HEK293 (cell line): Measurements from ENCODE around the gene PIP5K1C.
A peak's percentile ranks its signal among the peaks of the same experiment; 100 is the strongest.
"Not testable (repeated sequence)": the region's sequence is repeated elsewhere in the genome, so short reads cannot be mapped to it uniquely, and the experiment has no call there.

Experiments
- CTCF ChIA-PET: fragments of 350-600 bp; formaldehyde crosslinking; extraction: SDS; loops from one replicate; lab custom pipeline; 2021; ENCODE audit warnings: antibody characterized with exemption; lab: Yijun Ruan, JAX
- POLR2A ChIA-PET: fragments of 300-600 bp; formaldehyde crosslinking; extraction: SDS; loops from one replicate; lab custom pipeline; 2020; ENCODE audit warnings: antibody characterized with exemption, inconsistent platforms; lab: Yijun Ruan, JAX
- H3K27ac ChIP-seq: fragments of 200-500 bp; sonication (Bioruptor generic); 2 replicates; pipeline ENCODE4 v1.5.1; 2014; ENCODE audit warnings: low read depth, low read length, control low read depth, inconsistent platforms; ENCODE audit errors: extremely low read depth
- H3K36me3 ChIP-seq, 2 experiments: fragments of 200-500 bp in 1 of 2; sonication (Bioruptor generic) in 1 of 2; 1 replicate in 1 of 2; 2 replicates in 1 of 2; pipeline ENCODE4 v1.5.1; 2014 to 2017; ENCODE audit warnings: inconsistent platforms in 2 of 2, low read length in 2 of 2; ENCODE audit not compliant: control insufficient read depth in 2 of 2, insufficient read depth in 1 of 2
- H3K4me1 ChIP-seq: fragments of 200-500 bp; sonication (Bioruptor generic); 2 replicates; pipeline ENCODE4 v1.5.1; 2014; ENCODE audit warnings: mild to moderate bottlenecking, low read length, inconsistent platforms; ENCODE audit not compliant: control insufficient read depth, insufficient read depth
- H3K4me3 ChIP-seq: 2 replicates; pipeline ENCODE4 v1.5.1; 2011; ENCODE audit warnings: low read depth, mild to moderate bottlenecking, control low read depth, low read length, moderate library complexity
- H3K9me3 ChIP-seq: fragments of 200-500 bp; sonication (Bioruptor generic); 2 replicates; pipeline ENCODE4 v1.5.1; 2014; ENCODE audit warnings: low read depth, low read length, inconsistent platforms; ENCODE audit not compliant: control insufficient read depth, insufficient read depth
- SCRT2 ChIP-seq: fragments of 450-650 bp; formaldehyde crosslinking; IDR thresholded peaks from 2 replicates; pipeline ENCODE4 v1.5.1; 2016; ENCODE audit warnings: missing biosample characterization, missing genetic modification characterization
- ZBTB7A ChIP-seq: fragments of 450-650 bp; formaldehyde crosslinking; IDR thresholded peaks from 2 replicates; pipeline ENCODE4 v1.5.1; 2016; ENCODE audit warnings: low read depth, missing biosample characterization, missing genetic modification characterization
- ZNF138 ChIP-seq: fragments of 450-650 bp; formaldehyde crosslinking; IDR thresholded peaks from 2 replicates; pipeline ENCODE4 v1.5.1; 2016; ENCODE audit warnings: missing biosample characterization, missing genetic modification characterization, borderline replicate concordance
- ZNF157 ChIP-seq: fragments of 450-650 bp; formaldehyde crosslinking; IDR thresholded peaks from 2 replicates; pipeline ENCODE4 v1.5.1; 2016; ENCODE audit warnings: missing biosample characterization, missing genetic modification characterization
- ZNF24 ChIP-seq: fragments of 450-650 bp; formaldehyde crosslinking; IDR thresholded peaks from 2 replicates; pipeline ENCODE4 v1.5.1; 2016; ENCODE audit warnings: missing biosample characterization, missing genetic modification characterization
- ZNF266 ChIP-seq: fragments of 450-650 bp; formaldehyde crosslinking; IDR thresholded peaks from 2 replicates; pipeline ENCODE4 v1.5.1; 2016; ENCODE audit warnings: missing biosample characterization, missing genetic modification characterization, low read depth
- ZNF366 ChIP-seq: fragments of 450-650 bp; formaldehyde crosslinking; conservative IDR thresholded peaks from 2 replicates; pipeline ENCODE4 v1.5.1; 2016; ENCODE audit warnings: missing biosample characterization, missing genetic modification characterization
- ZNF501 ChIP-seq: fragments of 450-650 bp; formaldehyde crosslinking; IDR thresholded peaks from 2 replicates; pipeline ENCODE4 v1.5.1; 2016; ENCODE audit warnings: missing biosample characterization, missing genetic modification characterization
- ZNF560 ChIP-seq: fragments of 450-650 bp; formaldehyde crosslinking; IDR thresholded peaks from 2 replicates; pipeline ENCODE4 v1.5.1; 2017; ENCODE audit warnings: missing biosample characterization, missing genetic modification characterization, borderline replicate concordance
- ZNF571 ChIP-seq: fragments of 450-650 bp; formaldehyde crosslinking; IDR thresholded peaks from 2 replicates; pipeline ENCODE4 v1.5.0; 2017; ENCODE audit warnings: missing biosample characterization, missing genetic modification characterization
- ZNF677 ChIP-seq: fragments of 450-650 bp; IDR thresholded peaks from 2 replicates; pipeline ENCODE4 v1.5.0; 2018; ENCODE audit warnings: missing biosample characterization, mild to moderate bottlenecking, missing genetic modification characterization, moderate library complexity
- ZNF768 ChIP-seq: fragments of 450-650 bp; formaldehyde crosslinking; IDR thresholded peaks from 2 replicates; pipeline ENCODE4 v1.5.1; 2018; ENCODE audit warnings: missing biosample characterization, mild to moderate bottlenecking, missing genetic modification characterization
- ZNF776 ChIP-seq: fragments of 450-650 bp; formaldehyde crosslinking; IDR thresholded peaks from 2 replicates; pipeline ENCODE4 v1.5.0; 2017; ENCODE audit warnings: missing biosample characterization, missing genetic modification characterization, borderline replicate concordance
- ZNF830 ChIP-seq: fragments of 450-650 bp; IDR thresholded peaks from 2 replicates; pipeline ENCODE4 v1.5.0; 2018; ENCODE audit warnings: missing biosample characterization, missing genetic modification characterization, low read depth, mild to moderate bottlenecking, moderate library complexity
- ZSCAN16 ChIP-seq: fragments of 450-650 bp; formaldehyde crosslinking; IDR thresholded peaks from 2 replicates; pipeline ENCODE4 v1.5.1; 2016; ENCODE audit warnings: missing biosample characterization, missing genetic modification characterization
- ZXDB ChIP-seq: fragments of 450-650 bp; formaldehyde crosslinking; IDR thresholded peaks from 2 replicates; pipeline ENCODE4 v1.5.1; 2016; ENCODE audit warnings: missing biosample characterization, missing genetic modification characterization
- TF ChIP-seq, protein P1 (sequence below): fragments of 450-650 bp; formaldehyde crosslinking; IDR thresholded peaks from 2 replicates; pipeline ENCODE4 v1.5.1; 2017; ENCODE audit warnings: missing biosample characterization, missing genetic modification characterization
- TF ChIP-seq, protein P2 (sequence below): fragments of 450-650 bp; formaldehyde crosslinking; optimal IDR thresholded peaks from 2 replicates; pipeline ENCODE3; 2016; ENCODE audit warnings: missing biosample characterization, mild to moderate bottlenecking, missing genetic modification characterization
- TF ChIP-seq, protein P3 (sequence below): fragments of 450-650 bp; formaldehyde crosslinking; IDR thresholded peaks from 2 replicates; pipeline ENCODE4 v1.5.1; 2017; ENCODE audit warnings: missing biosample characterization, missing genetic modification characterization

The PIP5K1C gene

DNA sequence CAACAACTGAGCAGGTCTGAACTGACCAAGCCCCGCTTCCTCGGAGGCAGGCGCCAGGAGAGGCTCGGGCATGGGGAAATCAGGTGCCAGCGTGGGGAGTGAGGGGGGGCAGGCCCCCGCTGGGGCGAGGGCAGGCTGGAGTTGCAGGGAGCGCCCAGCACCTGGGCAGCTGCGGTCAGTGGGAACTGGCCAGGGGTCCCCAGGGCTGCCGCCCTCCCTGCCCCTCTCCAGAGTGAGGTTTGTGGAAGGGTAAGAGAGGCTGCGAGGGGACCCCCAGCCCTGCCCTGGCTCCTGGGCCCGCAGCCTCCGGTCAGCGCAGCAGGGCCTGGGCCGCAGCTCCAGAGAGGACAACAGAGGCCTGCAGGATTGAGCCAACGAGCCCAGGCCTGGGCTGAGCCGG, 32.5 kb downstream of the PIP5K1C start:
- H3K27ac ChIP-seq = no peak overlapping the region
- CTCF ChIA-PET = interaction anchor here (1.3 to 3.5 kb wide), 5 partner anchors 32 to 51 kb away, joined by 3 to 25 read pairs (median 5); partner anchors contain the start of gene PIP5K1C
- no peaks in the 10 kb centered on the region for H3K4me1 ChIP-seq
- POLR2A ChIA-PET = interaction anchor here (1.8 kb wide), 1 partner anchor 301 kb away, joined by 3 read pairs; no protein-coding TSS in a partner anchor
- no peaks in the 10 kb centered on the region for H3K9me3 ChIP-seq
- H3K4me3 ChIP-seq = no peak overlapping the region
- H3K36me3 ChIP-seq = peaks cover 0 to 24% of the 10 kb centered on the region in 2 experiments; a peak in 2 of 3 replicates
- TF ChIP-seq ZNF24 (tag by site-specific recombination) (no peak), ZNF157 (tag by site-specific recombination) (no peak), ZNF571 (tag by site-specific recombination) (no peak), ZNF501 (tag by site-specific recombination) (no peak), SCRT2 (tag by site-specific recombination) (no peak), ZNF266 (no peak), ZBTB7A (tag by site-specific recombination) (no peak), ZNF138 (no peak), ZNF560 (tag by site-specific recombination) (no peak), ZNF830 (tag by site-specific recombination) (no peak), ZNF366 (no peak), ZNF677 (tag by site-specific recombination) (no peak), ZNF776 (no peak)
- TF ChIP-seq, protein P1, sequence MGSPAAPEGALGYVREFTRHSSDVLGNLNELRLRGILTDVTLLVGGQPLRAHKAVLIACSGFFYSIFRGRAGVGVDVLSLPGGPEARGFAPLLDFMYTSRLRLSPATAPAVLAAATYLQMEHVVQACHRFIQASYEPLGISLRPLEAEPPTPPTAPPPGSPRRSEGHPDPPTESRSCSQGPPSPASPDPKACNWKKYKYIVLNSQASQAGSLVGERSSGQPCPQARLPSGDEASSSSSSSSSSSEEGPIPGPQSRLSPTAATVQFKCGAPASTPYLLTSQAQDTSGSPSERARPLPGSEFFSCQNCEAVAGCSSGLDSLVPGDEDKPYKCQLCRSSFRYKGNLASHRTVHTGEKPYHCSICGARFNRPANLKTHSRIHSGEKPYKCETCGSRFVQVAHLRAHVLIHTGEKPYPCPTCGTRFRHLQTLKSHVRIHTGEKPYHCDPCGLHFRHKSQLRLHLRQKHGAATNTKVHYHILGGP (tag by site-specific recombination) = no peak

DNA sequence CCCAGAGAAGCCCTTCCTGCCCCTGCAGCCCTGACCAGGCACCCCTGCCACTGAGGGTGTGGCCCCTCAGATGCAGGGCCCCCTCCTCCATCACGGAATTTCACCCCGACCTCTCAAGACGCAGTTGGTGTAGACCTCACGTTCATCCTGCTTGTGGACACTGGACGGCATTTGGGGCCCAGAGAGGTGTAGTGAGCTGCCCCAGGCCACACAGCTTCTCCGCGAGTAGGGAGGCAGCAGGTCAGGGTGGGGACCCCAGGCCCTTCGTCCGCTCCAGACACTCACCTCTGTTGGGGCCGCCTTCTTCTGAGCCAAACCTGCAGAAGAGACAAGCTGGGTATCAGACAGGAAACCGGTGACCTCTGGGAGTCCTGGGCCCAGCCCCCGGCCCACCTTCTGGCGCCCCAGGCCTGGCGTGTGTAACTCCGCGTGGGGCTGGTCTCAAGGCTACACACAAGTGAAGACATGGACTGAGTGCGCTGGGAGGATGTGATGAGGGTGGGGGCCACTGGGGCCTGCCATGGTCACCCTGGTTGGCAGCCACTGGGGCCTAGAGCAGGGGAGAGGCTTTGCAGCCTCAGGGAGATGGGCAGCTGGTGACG, 33.1 kb downstream of the PIP5K1C start:
- Histone ChIP-seq H3K4me3 (no peak overlapping the region), H3K9me3 (no peaks in the 10 kb centered on the region), H3K36me3 (peaks cover 0 to 26% of the 10 kb centered on the region in 2 experiments; a peak in 2 of 3 replicates), H3K4me1 (no peaks in the 10 kb centered on the region), H3K27ac (no peak overlapping the region)
- ChIA-PET POLR2A (interaction anchor here (1.8 kb wide), 1 partner anchor 302 kb away, joined by 3 read pairs; no protein-coding TSS in a partner anchor), CTCF (interaction anchor here (0.6 to 3.5 kb wide), 11 partner anchors 25 to 182 kb away, joined by 3 to 25 read pairs (median 5); partner anchors contain the start of gene PIP5K1C)
- TF ChIP-seq ZNF157 (tag by site-specific recombination) (no peak), ZNF768 (tag by site-specific recombination) (peak; percentile 85; the same call in 1 of the 2 replicates), ZXDB (0 out of 2 replicates have a peak, but pooled peaks have one; percentile 24), ZSCAN16 (no peak)

DNA sequence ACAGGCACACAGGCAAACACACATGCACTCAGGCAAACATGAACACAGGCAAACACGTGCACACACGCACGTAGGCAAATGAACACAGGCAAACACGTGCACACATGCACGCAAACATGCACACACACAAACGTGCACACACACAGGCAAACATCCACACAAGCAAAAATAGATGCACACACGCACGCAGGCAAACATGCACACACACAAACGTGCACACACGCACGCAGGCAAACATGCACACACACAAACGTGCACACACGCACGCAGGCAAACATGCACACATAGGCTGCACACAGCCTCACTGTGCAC, 33.8 kb downstream of the PIP5K1C start:
- H3K9me3 ChIP-seq, H3K27ac ChIP-seq, H3K4me3 ChIP-seq, H3K4me1 ChIP-seq: not testable (repeated sequence)
- TF ChIP-seq, protein P2, sequence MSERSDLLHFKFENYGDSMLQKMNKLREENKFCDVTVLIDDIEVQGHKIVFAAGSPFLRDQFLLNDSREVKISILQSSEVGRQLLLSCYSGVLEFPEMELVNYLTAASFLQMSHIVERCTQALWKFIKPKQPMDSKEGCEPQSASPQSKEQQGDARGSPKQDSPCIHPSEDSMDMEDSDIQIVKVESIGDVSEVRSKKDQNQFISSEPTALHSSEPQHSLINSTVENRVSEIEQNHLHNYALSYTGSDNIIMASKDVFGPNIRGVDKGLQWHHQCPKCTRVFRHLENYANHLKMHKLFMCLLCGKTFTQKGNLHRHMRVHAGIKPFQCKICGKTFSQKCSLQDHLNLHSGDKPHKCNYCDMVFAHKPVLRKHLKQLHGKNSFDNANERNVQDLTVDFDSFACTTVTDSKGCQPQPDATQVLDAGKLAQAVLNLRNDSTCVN = peak; percentile 61
- TF ChIP-seq, protein P3, sequence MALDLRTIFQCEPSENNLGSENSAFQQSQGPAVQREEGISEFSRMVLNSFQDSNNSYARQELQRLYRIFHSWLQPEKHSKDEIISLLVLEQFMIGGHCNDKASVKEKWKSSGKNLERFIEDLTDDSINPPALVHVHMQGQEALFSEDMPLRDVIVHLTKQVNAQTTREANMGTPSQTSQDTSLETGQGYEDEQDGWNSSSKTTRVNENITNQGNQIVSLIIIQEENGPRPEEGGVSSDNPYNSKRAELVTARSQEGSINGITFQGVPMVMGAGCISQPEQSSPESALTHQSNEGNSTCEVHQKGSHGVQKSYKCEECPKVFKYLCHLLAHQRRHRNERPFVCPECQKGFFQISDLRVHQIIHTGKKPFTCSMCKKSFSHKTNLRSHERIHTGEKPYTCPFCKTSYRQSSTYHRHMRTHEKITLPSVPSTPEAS (tag by site-specific recombination) = peak; percentile 99
- CTCF ChIA-PET = interaction anchor here (0.6 to 3.5 kb wide), 12 partner anchors 20 to 611 kb away, joined by 3 to 25 read pairs (median 5); partner anchors contain the start of gene PIP5K1C
- peaks cover 0 to 32% of the 10 kb centered on the region in 2 experiments; a peak in 2 of 3 replicates for H3K36me3 ChIP-seq
- POLR2A ChIA-PET = interaction anchor here (1.8 kb wide), 1 partner anchor 302 kb away, joined by 3 read pairs; no protein-coding TSS in a partner anchor
